Stimulated activated CD4-positive, alpha-beta T cell treated with anti-CD3 and anti-CD28 coated beads, TNF-alpha, amount 100 ng/mL, for 1 hour (primary cell): ENCODE measurements around the gene NPHS1.
"Not testable (repeated sequence)": the region's sequence is repeated elsewhere in the genome, so short reads cannot be mapped to it uniquely, and the experiment has no call there.

ENCODE experiments used
- DNase-seq, 3 donors: peaks; one replicate each; pipeline ENCODE4 v3.0.0-alpha.2; 2020; ENCODE audit warnings: low read depth in 3 of 3, low spot score in 1 of 3

The NPHS1 gene

DNA sequence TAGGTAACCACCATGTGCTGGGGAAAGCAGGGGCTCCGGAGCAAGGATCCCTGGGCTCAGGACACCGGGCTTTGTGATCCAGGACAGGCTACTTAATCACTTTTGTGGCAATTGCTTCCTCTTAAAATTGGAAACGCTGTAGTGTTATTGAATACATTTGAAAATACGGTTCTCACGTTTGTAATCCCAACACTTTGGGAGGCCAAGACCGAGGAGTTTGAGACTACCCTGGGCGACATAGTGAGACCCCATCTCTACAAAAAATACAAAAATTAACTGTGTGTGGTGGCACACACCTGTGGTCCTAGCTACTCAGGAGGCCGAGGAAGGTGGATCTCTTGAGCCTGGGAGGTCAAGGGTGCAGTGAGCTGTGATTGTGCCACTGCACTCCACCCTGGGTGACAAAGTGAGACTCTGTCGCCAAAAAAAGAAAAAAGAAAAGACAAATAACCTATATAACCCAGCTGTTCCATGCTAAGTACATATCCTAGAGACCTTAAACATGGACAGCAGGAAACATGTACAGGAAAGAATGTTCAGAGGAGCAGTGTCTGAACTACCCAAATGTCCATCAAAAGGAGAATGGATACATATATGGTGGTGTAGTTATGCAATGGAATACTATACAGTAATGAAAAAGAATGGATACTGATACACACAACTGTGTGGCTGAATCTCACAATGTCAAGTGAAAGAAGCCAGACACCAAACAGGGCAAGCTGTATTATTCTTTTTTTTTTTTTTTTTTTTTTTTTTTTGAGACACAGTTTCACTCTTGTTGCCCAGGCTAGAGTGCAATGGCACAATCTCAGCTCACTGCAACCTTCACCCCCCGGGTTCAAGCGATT lies 39.0 kb downstream of the NPHS1 start:
- no peak for DNase-seq

DNA sequence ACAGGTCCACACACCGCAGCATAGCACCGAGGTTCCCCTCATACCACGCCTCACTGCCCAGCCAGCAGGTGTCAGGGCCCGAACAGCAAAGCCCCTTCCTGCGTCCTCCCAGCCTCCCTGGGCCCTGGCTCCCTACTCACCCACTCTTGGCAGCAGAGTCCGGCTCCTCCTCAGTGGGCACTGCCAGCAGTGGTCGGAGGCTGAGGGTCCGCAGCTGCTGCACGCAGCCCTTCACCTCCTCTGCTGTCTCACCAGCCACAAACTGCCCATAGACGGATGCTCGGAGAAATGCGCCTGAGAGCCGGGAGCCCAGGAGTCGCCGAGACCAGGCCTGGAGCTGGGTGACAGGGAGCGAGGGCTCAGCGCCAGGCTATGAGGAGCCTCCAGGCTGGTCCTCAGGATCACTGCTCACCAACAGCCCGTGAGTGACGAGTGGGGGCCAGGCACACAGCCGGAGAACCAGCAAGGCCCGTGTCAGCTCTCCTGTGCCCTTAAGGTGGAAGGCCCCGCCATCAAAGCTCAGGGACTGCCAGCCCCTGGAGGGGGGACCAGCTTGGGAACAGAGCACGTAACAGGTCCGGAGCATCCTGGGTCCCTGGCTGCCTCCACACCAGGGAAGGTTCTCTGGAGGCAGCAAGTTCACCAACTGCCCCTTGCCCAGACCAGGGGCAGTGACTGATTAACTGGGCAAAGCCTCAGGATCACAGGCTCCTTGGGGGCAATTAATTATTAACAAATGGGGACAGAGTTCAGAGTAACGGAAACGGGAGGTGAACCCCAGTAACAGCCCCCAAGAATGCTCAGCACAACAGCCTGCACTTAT lies 39.9 kb downstream of the NPHS1 start, which contains the start of gene PRODH2:
TSS of gene PRODH2 (minus strand) at position 626 of the 823 bp plus-strand sequence. CDS start at position 586, 40 bp downstream.
- no peak for DNase-seq

DNA sequence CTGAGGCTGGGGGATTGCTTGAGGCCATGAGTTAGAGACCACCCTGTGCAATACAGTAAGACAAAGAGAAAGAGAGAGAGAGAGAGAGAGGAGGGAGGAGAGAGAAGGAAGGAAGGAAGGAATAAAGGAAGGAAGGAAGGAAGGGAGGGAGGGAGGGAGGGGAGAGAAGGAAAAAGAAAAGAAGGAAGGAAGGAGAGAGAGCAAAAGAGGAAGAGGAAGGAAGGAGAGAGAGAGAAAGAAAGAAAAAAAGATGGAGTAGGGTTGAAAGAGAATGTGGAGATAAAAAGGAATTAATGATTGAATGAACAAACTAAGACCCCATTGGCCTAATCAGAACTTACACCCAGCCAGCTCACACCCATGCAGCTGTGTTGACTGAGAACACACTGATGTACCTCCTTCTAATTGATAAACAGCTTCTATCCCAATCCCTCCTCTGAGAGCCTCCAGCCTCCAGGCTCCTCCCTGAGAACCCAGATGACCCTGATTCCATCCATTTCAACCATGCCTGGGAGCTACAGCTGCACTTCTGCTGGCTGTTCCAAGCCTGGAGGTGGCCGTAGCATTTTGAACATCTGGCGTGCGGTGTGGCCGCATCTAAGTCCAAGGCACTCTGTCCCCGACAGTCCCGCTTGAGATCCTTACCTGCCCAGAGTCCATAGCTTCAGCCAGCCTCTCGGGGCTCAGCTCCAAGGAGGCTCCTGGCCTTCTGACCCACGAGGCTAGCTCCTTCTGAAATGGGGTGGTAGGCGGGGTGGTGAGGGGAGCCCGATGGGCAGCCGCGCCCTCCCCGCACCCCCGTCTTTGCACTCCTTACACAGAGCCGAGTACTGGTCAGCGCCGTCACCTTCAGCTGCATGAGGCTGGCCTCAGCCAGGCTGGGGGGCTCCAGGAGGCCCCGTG lies 40.7 kb downstream of the NPHS1 start:
- no peak for DNase-seq

DNA sequence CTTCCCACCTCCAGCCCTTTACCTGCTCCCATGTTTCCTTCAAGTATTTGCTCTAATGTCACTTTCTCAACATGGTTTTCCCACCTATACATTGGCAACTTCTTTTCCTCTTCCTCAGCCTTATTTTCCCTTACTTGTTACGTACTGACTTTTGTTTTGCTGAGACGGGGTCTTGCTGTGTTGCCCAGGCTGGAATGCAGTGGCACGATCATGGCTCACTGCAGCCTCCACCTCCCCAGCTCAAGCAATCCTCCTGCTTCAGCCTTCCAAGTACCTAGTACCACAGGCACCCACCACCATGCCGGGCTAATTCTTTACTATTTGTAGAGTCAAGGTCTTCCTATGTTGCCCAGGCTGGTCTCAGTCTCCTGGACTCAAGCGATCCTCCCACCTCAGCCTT lies 44.7 kb downstream of the NPHS1 start:
- DNase-seq = no peak

DNA sequence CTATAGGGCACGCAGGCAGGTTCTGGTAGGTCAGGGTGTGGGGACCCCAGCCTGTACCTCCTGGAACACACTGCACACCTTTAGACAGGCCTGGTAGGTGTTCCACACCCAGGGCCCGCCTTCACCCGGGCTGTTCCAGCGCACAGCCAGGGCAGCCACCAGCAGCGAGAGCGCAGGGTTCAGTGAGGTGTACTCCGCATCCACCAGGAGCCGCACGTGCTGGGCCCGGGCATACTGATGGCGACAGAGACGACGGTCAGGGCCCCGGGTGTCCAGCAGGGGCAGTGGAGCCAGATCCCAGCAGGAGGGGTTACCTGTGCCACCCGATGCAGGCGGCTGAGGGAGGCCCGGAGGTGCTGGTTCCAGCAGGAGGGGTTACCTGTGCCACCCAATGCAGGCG lies 45.7 kb downstream of the NPHS1 start:
- no peak for DNase-seq

DNA sequence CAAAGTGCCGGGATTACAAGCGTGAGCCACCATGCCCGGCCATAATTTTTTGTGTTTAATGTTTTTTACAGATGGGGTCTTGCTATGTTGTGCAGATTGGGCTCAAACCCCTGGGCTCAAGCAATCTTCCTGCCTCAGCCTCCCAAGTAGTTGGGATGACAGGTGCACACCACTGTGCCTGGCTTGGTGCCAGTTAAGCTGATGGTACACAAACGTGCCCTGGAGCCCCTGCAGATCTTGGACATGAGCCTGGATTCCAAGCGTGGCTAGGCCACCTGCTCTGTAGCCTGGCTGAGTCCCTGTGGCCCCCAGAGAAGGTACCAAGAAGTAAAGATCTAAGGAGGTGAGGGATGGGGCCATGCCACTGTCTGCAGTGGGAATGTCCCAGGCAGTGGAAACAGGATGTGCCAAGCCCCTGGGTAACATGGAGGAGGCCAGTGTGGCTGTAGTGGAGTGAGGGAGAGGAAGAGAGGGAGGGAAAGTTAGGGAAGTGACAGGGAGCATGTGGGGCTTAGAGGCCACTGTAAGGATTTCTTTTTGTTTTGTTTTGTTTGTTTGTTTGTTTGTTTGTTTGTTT lies 46.7 kb downstream of the NPHS1 start:
- DNase-seq = no peak

DNA sequence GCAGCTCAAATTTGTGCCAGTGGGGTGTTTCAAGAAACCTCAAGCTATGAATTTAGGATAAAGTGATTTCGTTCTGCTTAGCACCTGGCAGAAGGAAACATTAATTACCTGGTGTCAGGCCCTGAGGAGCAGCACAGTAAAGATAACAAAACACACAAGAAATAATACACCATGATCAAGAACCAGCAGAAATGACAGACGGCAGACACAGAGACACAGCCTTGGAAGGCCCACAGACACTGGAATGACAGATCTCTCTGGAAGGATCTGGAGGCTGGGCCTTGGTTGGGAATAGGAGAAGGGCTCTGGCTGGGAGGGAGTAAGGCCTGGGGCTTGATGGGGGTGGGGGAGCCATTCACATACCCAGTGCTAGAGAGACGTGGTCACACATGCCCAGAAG lies 50.5 kb downstream of the NPHS1 start:
- no peak for DNase-seq

DNA sequence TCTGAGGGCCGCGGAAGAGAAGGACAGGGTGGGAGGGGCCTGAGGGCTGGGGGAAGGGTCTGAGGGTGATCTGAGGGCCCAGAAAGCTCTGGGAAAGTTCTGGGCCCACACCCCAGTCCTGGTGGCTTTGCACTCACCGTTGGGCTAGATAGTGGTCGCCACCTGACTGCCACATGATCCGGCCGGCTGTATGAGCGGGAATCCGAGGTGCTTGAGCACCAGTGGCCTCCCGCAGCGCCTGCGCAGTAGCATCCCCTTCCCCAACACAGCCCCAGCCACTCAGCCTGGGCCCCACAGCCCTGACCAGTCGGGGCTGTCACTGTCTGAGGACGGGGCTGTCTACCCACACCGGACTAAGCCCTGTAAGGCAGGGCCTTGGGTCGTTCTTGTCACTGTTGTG lies 54.6 kb downstream of the NPHS1 start:
- DNase-seq = no peak

DNA sequence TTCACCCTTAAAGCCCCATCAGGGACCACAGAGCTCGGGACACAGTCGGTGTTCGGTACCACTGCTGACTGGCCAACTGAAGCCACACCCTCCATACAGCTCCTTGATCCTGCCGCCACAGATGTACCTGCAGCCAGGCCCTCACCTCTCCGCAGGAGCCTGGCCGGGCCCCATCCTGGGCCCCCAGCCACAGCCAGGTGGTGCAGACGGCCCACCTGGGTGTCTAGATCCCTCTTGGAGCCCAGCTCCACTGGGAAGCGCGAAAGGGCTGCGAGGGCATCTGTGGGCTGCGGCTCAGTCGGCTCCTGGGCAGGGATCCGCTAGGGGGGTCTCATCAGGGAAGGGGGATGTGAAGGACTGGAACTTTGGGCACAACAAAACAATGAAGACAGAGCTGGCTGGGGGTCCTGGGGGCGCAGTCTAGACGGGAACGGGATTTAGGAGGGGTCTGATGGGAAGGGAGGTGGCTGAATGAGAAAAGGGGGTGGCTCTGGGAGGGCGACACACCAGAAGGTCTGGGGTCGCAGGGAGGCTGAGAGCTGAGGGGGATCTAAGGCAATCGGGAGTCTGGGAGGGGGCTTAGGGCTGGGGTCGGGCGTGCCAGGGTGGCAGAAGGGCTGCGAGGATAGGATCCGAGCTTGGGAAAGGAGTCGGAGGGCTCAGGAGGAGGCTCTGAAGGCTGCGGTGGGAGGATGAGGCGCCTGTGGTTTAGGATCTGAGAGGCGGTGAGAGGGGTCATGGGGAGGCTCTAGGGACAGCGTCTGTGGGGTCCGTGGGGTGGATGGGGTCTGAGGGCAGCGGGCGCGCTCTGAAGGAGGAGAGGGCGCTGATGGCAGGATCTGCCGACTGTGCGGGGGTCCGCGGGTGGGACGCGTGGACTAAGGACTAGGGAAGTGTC lies 55.4 kb downstream of the NPHS1 start:
- no peak for DNase-seq

DNA sequence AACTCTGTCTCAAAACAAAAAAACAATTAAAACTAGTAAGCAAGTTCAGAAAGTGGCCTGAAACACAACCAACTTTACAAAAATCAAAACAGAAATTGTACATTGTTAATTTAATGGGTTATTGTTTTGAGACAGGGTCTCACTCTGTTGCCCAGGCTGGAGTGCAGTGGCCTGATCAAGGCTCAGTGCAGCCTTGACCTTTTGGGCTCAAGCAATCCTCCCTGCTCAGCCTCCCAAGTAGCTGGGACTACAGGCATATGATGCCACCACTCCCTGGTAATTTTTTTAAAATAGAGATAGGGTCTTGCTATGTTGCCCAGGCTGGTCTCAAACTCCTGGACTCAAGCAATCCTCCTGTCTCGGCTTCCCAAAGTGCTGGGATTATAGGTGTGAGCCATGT lies 56.7 kb downstream of the NPHS1 start:
- DNase-seq = not testable (repeated sequence)

DNA sequence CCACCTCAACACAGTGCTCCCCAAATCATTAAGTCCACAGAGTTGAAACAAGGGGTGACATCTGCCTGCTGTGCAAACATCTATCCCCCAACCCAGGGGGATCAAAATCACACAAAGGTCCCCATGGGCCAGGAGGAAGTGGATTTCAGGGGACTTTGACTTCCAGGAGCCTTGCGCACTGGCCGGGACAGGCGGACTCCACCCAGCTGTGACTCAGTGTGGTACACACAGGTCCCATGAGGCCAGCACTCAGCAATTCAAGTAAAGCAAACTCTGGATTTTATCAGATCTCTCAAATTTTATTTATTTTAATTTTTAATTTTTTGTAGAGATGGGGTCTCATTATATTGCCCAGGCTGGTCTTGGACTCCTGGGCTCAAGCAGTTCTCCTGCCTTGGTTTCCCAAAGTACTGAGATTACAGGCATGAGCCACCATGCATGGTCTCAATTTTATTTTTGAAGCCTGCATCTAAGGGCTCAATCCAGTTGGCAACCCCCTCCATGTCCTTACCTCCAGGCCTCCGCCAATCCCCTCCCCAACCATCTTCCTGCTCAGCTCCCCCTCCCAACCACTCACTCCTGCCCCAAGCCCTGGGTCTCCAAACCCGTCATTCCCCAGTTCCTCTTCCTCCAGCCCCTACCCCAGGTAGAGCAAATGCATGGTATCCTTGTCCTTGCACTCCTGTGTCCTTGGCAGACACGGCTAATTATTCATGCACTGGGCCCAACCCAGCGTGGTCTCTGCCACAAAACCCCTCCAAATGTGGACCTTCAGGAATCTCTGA lies 58.7 kb downstream of the NPHS1 start:
- no peak for DNase-seq

DNA sequence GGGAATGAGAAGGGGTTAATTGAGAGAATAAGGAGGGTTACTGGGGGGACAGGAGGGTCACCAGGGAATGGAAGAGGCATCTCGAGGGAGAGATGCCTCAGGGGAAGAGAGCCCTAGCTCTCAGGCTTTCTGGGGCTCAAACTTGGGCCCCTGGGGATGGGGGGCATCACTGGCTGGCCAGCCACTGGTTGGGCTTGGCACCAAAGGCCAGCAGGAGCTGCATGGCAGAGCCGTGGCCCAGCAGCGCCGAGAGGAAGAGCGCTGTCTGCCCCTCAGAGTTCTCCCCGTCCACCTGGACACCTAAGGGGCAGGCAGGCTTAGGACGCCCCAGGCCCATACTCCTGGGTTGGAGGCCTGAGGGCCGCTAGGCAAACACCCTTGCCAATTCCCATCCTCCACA lies 59.4 kb downstream of the NPHS1 start:
- DNase-seq = no peak

DNA sequence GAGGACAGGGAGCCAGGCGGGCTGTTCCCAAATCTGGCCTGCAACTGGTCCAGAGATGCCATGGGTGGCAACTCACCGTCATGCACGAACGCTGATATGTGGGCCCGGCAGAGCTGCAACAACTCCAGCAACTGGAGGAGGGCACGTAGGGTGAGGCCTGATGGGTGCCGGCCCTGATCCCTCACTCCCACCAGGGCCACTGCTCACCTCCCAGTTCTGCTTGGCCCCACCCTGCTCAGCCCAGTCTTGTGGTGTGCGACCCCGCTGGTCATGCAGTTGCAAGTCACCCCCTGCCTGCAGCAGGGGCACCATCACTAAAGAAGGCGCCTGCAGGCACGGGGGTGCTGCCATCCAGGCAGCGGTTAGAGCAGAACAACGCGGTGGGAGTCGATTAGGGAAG lies 60.0 kb downstream of the NPHS1 start:
- no peak for DNase-seq

DNA sequence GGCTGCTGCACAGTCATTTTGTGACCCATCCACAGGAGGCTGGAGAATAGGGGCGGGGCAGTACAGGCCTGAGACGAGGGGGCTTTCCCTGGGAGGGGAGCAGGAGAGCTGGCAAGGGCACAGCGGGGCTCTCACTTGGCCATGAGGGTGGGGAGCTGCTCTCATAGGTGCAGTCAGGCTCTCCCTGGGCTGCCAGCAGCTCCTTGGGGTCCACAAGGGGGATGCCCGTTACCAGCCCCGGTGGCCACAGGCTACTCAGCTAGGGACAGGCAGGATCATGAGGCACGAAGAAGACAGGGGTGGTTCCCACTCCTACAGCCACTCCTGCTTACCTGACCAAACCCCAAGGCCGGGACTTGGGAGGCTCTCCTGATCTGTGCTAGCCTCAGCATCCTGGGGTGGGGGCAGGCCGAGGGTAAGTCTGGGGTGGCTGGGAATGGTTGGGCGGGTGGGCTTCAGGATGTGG lies 60.5 kb downstream of the NPHS1 start:
- DNase-seq = no peak

DNA sequence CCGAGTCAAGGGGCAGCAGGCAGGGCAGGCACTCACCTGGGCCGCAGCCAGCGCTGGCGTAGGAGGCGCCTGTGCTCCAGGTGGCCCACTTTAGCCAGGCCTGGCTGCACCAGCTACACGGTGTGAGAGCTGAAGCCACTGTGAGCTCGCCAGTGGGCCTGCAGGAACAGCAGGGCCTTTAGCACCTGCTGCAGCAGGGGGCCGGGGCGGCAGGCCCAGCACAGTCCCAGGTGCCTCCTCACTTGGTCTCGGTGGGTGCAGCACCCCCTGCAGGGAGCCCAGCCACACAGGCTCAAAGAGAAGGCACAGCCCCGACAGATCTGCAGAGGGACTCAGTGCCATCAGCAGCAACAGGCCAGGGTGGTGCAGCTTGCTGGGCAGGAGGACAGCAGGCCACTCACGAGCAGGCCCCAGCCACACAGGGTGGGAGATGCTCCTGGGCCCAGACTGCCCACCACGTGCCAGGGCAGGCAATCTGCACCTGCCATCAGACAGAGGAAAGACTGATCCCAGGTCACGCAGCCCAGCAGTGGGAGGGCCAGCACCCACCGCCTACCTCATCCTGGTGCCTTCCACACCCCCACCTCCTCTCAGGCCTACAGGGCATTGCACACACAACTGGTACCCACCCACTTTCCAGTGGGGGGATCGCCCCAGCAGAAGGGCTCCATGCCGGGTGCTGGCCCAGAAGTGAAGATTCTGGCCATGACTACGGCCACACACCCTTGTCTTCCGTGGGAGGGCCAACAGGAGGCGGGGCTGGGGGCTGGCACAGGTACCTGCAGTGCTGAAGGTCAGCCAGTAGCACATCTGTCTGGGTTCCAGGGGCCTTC lies 61.1 kb downstream of the NPHS1 start:
- DNase-seq = no peak

DNA sequence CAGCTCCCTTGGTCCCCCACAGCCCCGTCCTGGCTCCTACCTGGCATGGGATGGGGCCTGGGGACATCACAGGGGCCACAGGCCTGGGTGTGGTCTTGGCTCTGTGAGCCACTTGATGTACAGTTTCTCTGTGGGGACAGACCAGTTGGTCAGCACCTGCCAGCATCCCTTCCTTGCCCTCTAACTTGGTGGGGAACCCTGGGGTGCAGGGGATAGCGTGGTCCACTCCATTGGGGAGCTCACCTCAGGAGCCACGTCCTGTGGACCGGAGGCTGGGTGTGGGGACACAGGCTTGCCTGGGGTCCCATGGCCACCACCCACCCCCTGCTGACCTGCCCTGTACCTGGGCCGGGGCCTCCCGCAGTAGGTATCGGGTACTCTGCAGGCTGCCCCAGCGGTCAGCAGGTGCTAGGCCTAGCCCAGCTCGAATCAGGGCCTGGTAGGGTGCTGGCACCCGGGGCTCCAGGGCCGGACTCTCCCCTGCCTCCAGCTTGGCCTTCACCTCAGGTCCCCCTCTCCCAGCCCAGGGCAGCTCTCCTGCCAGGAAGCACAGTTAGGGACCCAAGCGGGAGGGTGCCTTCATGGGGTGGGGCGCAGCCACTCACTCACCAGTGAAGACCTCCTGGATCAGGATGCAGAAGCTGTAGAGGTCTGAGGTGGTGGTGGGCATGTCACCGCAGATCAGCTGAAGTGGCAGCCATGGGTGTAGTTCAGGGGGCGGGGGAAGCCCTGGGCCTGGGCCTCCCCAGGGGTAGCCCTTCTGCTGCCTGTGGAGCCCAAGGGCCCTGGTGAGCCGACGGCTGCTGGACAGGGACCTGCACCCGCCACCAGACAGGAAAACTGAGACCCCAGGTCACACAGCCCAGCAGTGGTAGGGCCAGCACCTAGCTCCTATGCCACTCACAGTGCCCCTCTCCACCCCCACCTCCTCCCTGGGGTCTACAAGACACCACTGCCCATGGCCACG lies 62.0 kb downstream of the NPHS1 start:
- no peak for DNase-seq
